Activated B cell treated with CpG ODN at 0.5 μM for 24 hours (primary cell): Measurements from ENCODE around the gene TRAF1. TPM values are rescaled to one million over a fixed set of nuclear protein-coding genes. Genes with fewer than 3 reads are reported as not detected.
A peak's percentile ranks its signal among the peaks of the same experiment; 100 is the strongest.

Experiments
- ATAC-seq: fragments of 200-7000 bp; cut with Tn5 transposase; one replicate; pipeline ENCODE4 v1.10.0; 2021; ENCODE audit warnings: low read depth, mild to moderate bottlenecking, moderate library complexity
- CTCF ChIA-PET: fragments of 350-600 bp; sonication (Branson Sonifier 250); formaldehyde crosslinking; loops from one replicate; lab custom pipeline; 2021; ENCODE audit warnings: antibody characterized with exemption; lab: Charles Lee
- POLR2A ChIA-PET: fragments of 350-600 bp; sonication (Branson Sonifier 250); formaldehyde crosslinking; loops from one replicate; lab custom pipeline; 2021; ENCODE audit warnings: antibody characterized with exemption; lab: Charles Lee
- DNase-seq: peaks from one replicate; pipeline ENCODE4 v3.0.0; 2022
- H3K27ac Mint-ChIP-seq: one replicate; pipeline ENCODE4 v1.8.0; 2020; ENCODE audit warnings: mixed read lengths
- H3K27me3 Mint-ChIP-seq: one replicate; pipeline ENCODE4 v1.8.0; 2021; ENCODE audit warnings: mixed read lengths
- H3K36me3 Mint-ChIP-seq: one replicate; pipeline ENCODE4 v1.8.0; 2021; ENCODE audit warnings: low read depth, mixed read lengths
- H3K4me1 Mint-ChIP-seq: one replicate; pipeline ENCODE4 v1.8.0; 2021; ENCODE audit warnings: mixed read lengths
- H3K4me3 Mint-ChIP-seq: one replicate; pipeline ENCODE4 v1.8.0; 2020; ENCODE audit warnings: mild to moderate bottlenecking, mixed read lengths
- H3K9me3 Mint-ChIP-seq: one replicate; pipeline ENCODE4 v1.8.0; 2020; ENCODE audit warnings: mixed read lengths
- intact Hi-C: fragments of 100-400 bp; cut with micrococcal nuclease; formaldehyde crosslinking; loops from one replicate; pipeline ENCODE4 v1.15.1; 2024
- total RNA-seq: library from RNA; stranded (reverse); gene quantifications from 2 replicates; pipeline ENCODE4 v1.2.3, GENCODE V29; 2022
- TF ChIP-seq, protein P1 (sequence below): fragments of 200-600 bp; IDR thresholded peaks from one replicate; pipeline ENCODE4 v1.8.0; 2022; ENCODE audit warnings: antibody characterized with exemption, mild to moderate bottlenecking

TRAF1 gene
- total RNA-seq, 1 donor from 2014 or later, result 130 TPM

DNA sequence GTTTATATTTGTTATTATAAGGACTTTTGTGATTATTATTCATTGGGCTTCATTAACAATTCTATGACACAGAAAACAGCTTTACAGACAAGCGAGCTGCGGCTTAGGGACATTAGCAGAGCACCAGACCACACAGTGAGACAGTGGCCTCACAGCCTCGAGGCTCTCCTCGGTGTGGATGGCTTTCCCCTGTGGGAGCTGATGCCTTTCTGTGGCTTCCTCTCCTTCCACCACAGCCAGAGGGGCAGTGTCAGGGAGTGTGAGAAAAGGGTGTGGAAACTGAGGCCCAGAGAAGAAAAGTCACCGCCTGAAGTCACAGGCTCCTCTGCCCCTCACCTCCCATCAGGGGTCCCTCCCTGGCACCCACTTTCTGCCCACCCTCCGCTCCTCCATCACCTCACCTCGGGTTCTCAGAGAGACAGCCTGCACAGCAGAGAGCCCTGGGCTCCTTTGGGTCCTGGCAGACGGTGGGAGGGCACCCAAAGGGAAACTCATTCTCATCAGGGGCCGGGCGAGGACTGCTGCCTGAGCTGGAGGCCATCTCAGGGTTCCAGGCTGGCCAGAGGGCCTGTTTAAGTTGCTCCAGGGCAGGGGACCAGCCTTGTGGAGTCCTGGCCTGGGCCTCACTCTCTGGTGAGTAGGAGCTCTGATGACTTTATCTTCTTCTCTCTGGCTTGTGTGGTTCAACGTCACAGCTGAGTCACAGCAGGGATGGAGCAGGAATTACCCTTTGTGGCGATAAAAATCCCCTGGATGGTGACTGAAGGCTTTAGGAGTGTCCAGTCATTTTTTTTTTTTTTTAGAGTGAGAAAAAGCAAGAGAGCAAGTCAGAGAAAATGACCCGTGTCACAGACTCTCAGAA lies 830 bp downstream of the TRAF1 start:
- Mint-ChIP-seq H3K4me1 (peaks cover 90% of the 10 kb centered on the region), H3K27me3 (no peaks in the 10 kb centered on the region), H3K4me3 (peak overlapping the region; percentile 87), H3K9me3 (no peaks in the 10 kb centered on the region), H3K27ac (peak overlapping the region; percentile 99), H3K36me3 (peaks cover 48% of the 10 kb centered on the region)
- TF ChIP-seq, protein P1, sequence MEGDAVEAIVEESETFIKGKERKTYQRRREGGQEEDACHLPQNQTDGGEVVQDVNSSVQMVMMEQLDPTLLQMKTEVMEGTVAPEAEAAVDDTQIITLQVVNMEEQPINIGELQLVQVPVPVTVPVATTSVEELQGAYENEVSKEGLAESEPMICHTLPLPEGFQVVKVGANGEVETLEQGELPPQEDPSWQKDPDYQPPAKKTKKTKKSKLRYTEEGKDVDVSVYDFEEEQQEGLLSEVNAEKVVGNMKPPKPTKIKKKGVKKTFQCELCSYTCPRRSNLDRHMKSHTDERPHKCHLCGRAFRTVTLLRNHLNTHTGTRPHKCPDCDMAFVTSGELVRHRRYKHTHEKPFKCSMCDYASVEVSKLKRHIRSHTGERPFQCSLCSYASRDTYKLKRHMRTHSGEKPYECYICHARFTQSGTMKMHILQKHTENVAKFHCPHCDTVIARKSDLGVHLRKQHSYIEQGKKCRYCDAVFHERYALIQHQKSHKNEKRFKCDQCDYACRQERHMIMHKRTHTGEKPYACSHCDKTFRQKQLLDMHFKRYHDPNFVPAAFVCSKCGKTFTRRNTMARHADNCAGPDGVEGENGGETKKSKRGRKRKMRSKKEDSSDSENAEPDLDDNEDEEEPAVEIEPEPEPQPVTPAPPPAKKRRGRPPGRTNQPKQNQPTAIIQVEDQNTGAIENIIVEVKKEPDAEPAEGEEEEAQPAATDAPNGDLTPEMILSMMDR, result no peak
- intact Hi-C loops, result loop anchor here (1.0 to 5.0 kb wide), 6 partner anchors 11 to 343 kb away; partner anchors contain the start of genes CDK5RAP2, CNTRL and PHF19
- DNase-seq, result peak; percentile 44
- ChIA-PET POLR2A (interaction anchor here (0.6 to 9.1 kb wide), 20 partner anchors 9 to 231 kb away, joined by 3 to 179 read pairs (median 8); partner anchors contain the start of genes FBXW2 and PHF19), CTCF (interaction anchor here (0.6 to 1.3 kb wide), 7 partner anchors 8 to 57 kb away, joined by 3 to 5 read pairs (median 4); no protein-coding TSS in a partner anchor)
- ATAC-seq, result peak; percentile 51

DNA sequence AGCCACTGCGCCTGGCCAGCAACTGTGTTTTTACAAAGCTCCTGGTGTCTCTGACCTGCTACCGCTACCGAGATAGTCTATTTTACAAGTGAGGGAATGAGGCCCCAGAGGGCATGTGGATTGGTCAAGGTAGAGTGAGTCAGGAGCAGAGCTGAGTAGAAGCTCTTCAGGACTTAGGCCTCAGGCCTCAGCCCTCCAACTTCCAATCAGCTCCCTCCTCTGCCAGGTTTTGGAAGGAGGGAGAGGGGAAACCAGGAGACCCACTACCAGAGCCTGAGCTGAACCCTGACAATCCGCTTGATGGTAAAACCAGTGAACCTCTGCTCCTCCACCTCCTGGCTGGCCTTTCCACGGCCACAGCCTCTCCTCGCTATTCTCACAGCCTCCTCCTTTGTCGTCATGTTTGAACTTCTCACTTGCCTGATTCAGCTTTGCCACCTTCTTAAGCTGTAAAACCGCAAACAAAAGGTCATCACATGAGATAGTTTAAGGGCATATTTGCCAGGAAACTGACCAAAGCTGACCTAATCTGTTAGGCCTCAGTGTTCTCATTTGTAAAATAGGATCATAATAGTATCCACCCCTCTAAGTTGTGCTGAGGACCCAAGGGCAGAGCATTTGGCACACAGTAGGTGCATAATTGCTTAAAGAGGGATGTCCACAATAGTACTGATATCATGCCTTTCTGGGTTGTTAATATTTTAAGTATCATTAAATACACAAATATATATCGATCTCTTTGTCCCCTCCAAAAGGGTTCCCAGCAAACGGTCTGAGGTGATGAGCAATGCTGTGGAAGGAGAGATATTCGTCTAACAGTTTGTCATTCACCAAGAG lies 1.7 kb downstream of the TRAF1 start:
- intact Hi-C loops, result loop anchor here (5.0 kb wide), 1 partner anchor 343 kb away; the partner anchor contains the start of gene CDK5RAP2
- ChIA-PET CTCF (interaction anchor here (0.7 to 1.3 kb wide), 6 partner anchors 9 to 57 kb away, joined by 3 to 5 read pairs (median 4); no protein-coding TSS in a partner anchor), POLR2A (interaction anchor here (1.0 to 9.1 kb wide), 11 partner anchors 9 to 146 kb away, joined by 3 to 179 read pairs (median 11); partner anchors contain the start of genes FBXW2 and PHF19)
- H3K36me3 Mint-ChIP-seq, result peaks cover 56% of the 10 kb centered on the region
- peak overlapping the region; percentile 99 for H3K27ac Mint-ChIP-seq
- DNase-seq (no peak), ATAC-seq (no peak)
- H3K4me3 Mint-ChIP-seq, result peak overlapping the region; percentile 87
- TF ChIP-seq, protein P1, result no peak
- H3K4me1 Mint-ChIP-seq, result peaks cover 91% of the 10 kb centered on the region
- H3K27me3 Mint-ChIP-seq, result no peaks in the 10 kb centered on the region
- no peaks in the 10 kb centered on the region for H3K9me3 Mint-ChIP-seq

DNA sequence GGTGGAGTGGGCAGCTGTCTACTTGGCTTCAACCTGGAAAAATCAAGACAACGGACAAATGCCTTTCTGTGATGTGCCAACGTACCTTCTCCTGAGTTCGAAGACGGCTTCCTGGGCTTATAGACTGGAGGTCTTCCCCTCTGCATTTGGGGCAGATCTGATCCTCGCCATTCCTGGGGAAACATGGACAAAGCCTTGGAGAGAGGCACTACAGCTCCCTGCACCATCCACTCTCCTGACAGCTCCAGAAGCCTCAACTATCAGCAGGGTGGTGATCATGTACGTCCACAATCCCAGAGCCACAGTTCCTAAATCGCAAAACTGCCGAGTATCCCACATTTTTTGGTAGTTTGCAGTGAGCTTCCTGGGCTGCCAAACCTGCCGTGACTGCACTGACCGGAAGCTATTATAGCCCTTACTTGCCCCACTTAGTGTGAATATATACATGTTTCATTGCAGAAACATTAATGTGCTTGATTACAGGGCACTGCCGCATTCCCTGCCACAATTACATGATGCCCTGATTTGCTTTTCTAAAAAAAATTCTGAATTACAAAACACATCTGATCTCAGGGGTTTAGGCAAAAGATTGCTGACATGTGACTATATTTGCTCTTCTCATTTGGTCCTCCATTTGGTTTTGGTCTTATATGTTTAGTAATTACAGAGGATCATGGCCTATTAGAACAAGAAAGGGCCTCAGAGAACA lies 2.8 kb downstream of the TRAF1 start:
- TF ChIP-seq, protein P1, result no peak
- Mint-ChIP-seq H3K27ac (peak overlapping the region; percentile 99), H3K27me3 (no peaks in the 10 kb centered on the region), H3K36me3 (peaks cover 67% of the 10 kb centered on the region), H3K9me3 (no peaks in the 10 kb centered on the region), H3K4me1 (peaks cover 95% of the 10 kb centered on the region), H3K4me3 (peak overlapping the region; percentile 87)
- intact Hi-C loops, result no loop called here
- DNase-seq, result no peak
- ATAC-seq, result no peak
- CTCF ChIA-PET, result interaction anchor here (0.8 to 1.3 kb wide), 4 partner anchors 12 to 168 kb away, joined by 3 to 4 read pairs (median 4); no protein-coding TSS in a partner anchor
- POLR2A ChIA-PET, result interaction anchor here (1.0 to 9.1 kb wide), 7 partner anchors 8 to 147 kb away, joined by 3 to 179 read pairs (median 9); partner anchors contain the start of gene PHF19

DNA sequence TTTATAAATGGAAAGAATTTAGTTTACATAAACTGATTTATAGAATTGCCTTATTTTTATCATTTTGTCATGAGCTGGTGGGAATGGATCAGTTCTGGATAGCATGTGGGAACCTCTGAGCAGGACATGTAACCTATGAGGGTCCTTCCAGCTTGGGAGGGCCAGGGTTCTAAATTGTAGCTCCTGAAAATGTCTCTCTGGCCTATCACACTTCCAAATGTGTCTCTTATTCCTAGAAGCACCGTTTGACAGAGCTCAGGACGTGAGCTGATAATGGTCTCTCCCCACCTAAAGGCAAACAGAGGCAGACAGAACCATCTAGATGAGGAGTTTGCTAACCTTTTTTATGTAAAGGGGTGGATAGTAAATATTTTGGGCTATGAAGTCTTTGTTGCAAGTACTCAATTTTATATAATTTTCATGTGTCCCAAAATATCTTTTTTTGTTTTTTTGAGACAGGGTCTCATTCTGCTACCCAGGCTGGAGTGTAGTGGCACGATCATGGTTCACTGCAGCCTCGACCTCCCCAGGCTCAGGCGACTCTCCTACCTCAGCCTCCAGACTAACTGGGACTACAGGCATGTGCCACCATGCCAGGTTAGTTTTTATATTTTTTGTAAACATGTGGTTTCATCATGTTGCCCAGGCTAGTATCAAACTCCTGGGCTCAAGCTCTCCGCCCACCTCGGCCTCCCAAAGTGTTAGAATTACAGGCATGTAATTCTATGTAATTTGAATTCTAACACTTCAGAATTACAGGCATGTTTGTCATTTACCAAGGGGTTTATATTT lies 4.0 kb downstream of the TRAF1 start:
- POLR2A ChIA-PET, result interaction anchor here (1.3 to 9.1 kb wide), 6 partner anchors 8 to 45 kb away, joined by 3 to 179 read pairs (median 50); partner anchors contain the start of gene PHF19
- Mint-ChIP-seq H3K27ac (peak overlapping the region; percentile 99), H3K4me1 (peaks cover 95% of the 10 kb centered on the region), H3K27me3 (no peaks in the 10 kb centered on the region), H3K9me3 (no peaks in the 10 kb centered on the region), H3K36me3 (peaks cover 76% of the 10 kb centered on the region), H3K4me3 (peak overlapping the region; percentile 87)
- CTCF ChIA-PET, result interaction anchor here (1.0 to 2.5 kb wide), 2 partner anchors 13 to 14 kb away, joined by 4 to 14 read pairs; no protein-coding TSS in a partner anchor
- DNase-seq (no peak), ATAC-seq (no peak)
- TF ChIP-seq, protein P1, result no peak
- intact Hi-C loops, result no loop called here
